Measurements from ENCODE around the gene AGFG1. TPM values are rescaled to one million over a fixed set of nuclear protein-coding genes. Genes with fewer than 3 reads are reported as not detected.
A peak's percentile ranks its signal among the peaks of the same experiment; 100 is the strongest.
"Not testable (repeated sequence)": the region's sequence is repeated elsewhere in the genome, so short reads cannot be mapped to it uniquely, and the experiment has no call there.

Gene AGFG1
- total RNA-seq, 1 donor from 2014 or later: 30.0 TPM

- DNase-seq (ENCODE audit: low read depth in 2 of 2): no peak
Observed at GRCh38 chr2:227534714-227535113, 62.8 kb downstream of the AGFG1 start.

- DNase-seq (ENCODE audit: low read depth in 2 of 2): peak; percentile 8 to 32
Observed at GRCh38 chr2:227536445-227536844, 64.5 kb downstream of the AGFG1 start.

- no peak for DNase-seq (ENCODE audit: low read depth in 2 of 2)
Observed at GRCh38 chr2:227539465-227539956, 67.6 kb downstream of the AGFG1 start.

- DNase-seq (ENCODE audit: low read depth in 2 of 2): not testable (repeated sequence)
Observed at GRCh38 chr2:227540352-227540751, 68.4 kb downstream of the AGFG1 start.

GRCh38 chr2:227545990-227546389, 74.0 kb downstream of the AGFG1 start:
- no peak for DNase-seq (ENCODE audit: low read depth in 2 of 2)

- DNase-seq (ENCODE audit: low read depth in 2 of 2): no peak
Observed at GRCh38 chr2:227551836-227552235, 79.9 kb downstream of the AGFG1 start.

GRCh38 chr2:227562581-227562980, 90.6 kb downstream of the AGFG1 start:
- no peak for DNase-seq (ENCODE audit: low read depth in 2 of 2)

GRCh38 chr2:227565080-227565479, 93.1 kb downstream of the AGFG1 start:
- DNase-seq (ENCODE audit: low read depth in 2 of 2): no peak

GRCh38 chr2:227566012-227566411, 94.1 kb downstream of the AGFG1 start:
- DNase-seq (ENCODE audit: low read depth in 2 of 2): no peak

- DNase-seq (ENCODE audit: low read depth in 2 of 2): no peak
Observed at GRCh38 chr2:227568852-227569169, 96.9 kb downstream of the AGFG1 start.

GRCh38 chr2:227570615-227571014, 98.7 kb downstream of the AGFG1 start:
- DNase-seq (ENCODE audit: low read depth in 2 of 2): no peak

- DNase-seq (ENCODE audit: low read depth in 2 of 2): peak in 1 of 2 donors; percentile 91
Observed at GRCh38 chr2:227576110-227576509, 104.2 kb downstream of the AGFG1 start.

- DNase-seq (ENCODE audit: low read depth in 2 of 2): no peak
Observed at GRCh38 chr2:227576812-227577211, 104.9 kb downstream of the AGFG1 start.

GRCh38 chr2:227577555-227577954, 105.6 kb downstream of the AGFG1 start:
- no peak for DNase-seq (ENCODE audit: low read depth in 2 of 2)

- DNase-seq (ENCODE audit: low read depth in 2 of 2): no peak
Observed at GRCh38 chr2:227578642-227579041, 106.7 kb downstream of the AGFG1 start.

GRCh38 chr2:227579791-227580190, 107.8 kb downstream of the AGFG1 start:
- DNase-seq (ENCODE audit: low read depth in 2 of 2): no peak

GRCh38 chr2:227582369-227582768, 110.4 kb downstream of the AGFG1 start:
- no peak for DNase-seq (ENCODE audit: low read depth in 2 of 2)

- DNase-seq (ENCODE audit: low read depth in 2 of 2): no peak
Observed at GRCh38 chr2:227592694-227593387, 120.9 kb downstream of the AGFG1 start.

- DNase-seq (ENCODE audit: low read depth in 2 of 2): no peak
Observed at GRCh38 chr2:227595797-227596196, 123.8 kb downstream of the AGFG1 start.

GRCh38 chr2:227597036-227597435, 125.1 kb downstream of the AGFG1 start:
- no peak for DNase-seq (ENCODE audit: low read depth in 2 of 2)

GRCh38 chr2:227597998-227598397, 126.0 kb downstream of the AGFG1 start:
- no peak for DNase-seq (ENCODE audit: low read depth in 2 of 2)

- not testable (repeated sequence) for DNase-seq (ENCODE audit: low read depth in 2 of 2)
Observed at GRCh38 chr2:227598835-227599503, 127.0 kb downstream of the AGFG1 start, which contains the start of gene SCYGR2. SCYGR2 (plus strand) TSS chr2:227598893; CDS start chr2:227598893, 0 bp downstream.

GRCh38 chr2:227602358-227602757, 130.4 kb downstream of the AGFG1 start:
- DNase-seq (ENCODE audit: low read depth in 2 of 2): no peak
